OCI-LY7 (cell line): ENCODE data around the gene KRCC1.

Source experiments
- EZH2phosphoT487 ChIP-seq: fragments of 200-600 bp; sonication (generic); IDR thresholded peaks from 2 replicates; pipeline ENCODE4 v1.6.1; 2018; ENCODE audit warnings: low read depth, borderline replicate concordance, mild to moderate bottlenecking, mixed run types, antibody characterized with exemption, low read length, moderate library complexity, mixed read lengths
- TF ChIP-seq, protein P1 (sequence below): fragments of 200-600 bp; sonication (generic); conservative IDR thresholded peaks from 2 replicates; pipeline ENCODE4 v1.5.1; 2014; ENCODE audit warnings: mild to moderate bottlenecking, antibody characterized with exemption, low read length, moderate library complexity, mixed read lengths

DNA sequence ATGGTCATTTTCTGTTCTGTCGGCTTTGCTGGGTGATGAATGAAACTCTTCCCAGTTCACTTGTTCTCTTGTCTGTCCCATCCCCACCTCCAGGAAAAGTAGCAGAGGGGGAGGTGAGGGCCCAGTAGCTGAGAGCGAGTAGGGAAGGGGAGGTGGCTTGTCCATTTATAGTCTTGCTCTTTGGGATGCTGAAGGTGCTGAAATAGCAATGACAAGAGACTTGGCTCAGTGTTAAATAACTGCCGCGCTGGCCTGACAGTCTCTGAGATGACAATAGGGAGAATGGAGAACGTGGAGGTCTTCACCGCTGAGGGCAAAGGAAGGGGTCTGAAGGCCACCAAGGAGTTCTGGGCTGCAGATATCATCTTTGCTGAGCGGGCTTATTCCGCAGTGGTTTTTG lies 12.0 kb upstream of the KRCC1 start, which contains the start of gene SMYD1:
- TF ChIP-seq, protein P1, sequence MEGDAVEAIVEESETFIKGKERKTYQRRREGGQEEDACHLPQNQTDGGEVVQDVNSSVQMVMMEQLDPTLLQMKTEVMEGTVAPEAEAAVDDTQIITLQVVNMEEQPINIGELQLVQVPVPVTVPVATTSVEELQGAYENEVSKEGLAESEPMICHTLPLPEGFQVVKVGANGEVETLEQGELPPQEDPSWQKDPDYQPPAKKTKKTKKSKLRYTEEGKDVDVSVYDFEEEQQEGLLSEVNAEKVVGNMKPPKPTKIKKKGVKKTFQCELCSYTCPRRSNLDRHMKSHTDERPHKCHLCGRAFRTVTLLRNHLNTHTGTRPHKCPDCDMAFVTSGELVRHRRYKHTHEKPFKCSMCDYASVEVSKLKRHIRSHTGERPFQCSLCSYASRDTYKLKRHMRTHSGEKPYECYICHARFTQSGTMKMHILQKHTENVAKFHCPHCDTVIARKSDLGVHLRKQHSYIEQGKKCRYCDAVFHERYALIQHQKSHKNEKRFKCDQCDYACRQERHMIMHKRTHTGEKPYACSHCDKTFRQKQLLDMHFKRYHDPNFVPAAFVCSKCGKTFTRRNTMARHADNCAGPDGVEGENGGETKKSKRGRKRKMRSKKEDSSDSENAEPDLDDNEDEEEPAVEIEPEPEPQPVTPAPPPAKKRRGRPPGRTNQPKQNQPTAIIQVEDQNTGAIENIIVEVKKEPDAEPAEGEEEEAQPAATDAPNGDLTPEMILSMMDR, result no peak
- TF ChIP-seq EZH2phosphoT487, result no peak
